OCI-M2 (cell line): ENCODE data around the gene ZNF629.

Experiments used
- DNase-seq: peaks from one replicate; lab custom pipeline; 2025; ENCODE audit not compliant: unreplicated experiment; lab: John Stamatoyannopoulos, UW

The ZNF629 gene

DNA sequence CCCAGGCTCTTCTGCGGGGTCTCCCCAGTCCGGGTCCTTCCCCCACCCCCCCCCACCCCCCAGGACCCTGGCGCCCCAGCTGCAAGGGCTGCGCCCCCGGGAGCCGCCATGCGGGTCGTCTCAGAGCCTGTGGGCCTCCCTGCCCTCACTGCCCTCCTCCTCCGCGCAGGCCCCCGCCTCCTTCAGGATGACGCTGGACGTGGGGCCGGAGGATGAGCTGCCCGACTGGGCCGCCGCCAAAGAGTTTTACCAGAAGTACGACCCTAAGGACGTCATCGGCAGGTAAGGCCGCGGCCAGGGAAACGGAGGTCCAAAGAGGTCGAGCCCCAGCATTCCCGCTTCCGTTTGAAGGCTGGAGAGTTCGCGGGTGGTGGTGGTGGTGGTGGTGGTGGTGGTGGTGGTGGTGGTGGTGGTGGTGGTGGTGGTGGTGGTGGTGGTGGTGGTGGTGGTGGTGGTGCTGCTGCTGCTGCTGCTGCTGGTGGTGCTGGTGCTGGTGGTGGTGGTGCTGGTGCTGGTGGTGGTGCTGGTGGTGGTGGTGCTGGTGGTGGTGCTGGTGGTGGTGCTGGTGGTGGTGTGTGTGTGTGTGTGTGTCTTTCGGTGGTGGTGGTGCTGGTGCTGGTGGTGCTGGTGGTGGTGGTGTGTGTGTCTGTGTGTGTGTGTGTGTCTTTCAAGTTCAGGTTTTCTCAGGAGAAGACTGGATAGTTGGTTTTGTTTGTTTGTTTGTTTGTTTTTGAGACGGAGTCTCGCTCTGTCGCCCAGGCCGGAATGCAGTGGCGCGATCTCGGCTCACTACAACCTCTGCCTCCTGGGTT, 38.2 kb downstream of the ZNF629 start:
- no peak for DNase-seq

DNA sequence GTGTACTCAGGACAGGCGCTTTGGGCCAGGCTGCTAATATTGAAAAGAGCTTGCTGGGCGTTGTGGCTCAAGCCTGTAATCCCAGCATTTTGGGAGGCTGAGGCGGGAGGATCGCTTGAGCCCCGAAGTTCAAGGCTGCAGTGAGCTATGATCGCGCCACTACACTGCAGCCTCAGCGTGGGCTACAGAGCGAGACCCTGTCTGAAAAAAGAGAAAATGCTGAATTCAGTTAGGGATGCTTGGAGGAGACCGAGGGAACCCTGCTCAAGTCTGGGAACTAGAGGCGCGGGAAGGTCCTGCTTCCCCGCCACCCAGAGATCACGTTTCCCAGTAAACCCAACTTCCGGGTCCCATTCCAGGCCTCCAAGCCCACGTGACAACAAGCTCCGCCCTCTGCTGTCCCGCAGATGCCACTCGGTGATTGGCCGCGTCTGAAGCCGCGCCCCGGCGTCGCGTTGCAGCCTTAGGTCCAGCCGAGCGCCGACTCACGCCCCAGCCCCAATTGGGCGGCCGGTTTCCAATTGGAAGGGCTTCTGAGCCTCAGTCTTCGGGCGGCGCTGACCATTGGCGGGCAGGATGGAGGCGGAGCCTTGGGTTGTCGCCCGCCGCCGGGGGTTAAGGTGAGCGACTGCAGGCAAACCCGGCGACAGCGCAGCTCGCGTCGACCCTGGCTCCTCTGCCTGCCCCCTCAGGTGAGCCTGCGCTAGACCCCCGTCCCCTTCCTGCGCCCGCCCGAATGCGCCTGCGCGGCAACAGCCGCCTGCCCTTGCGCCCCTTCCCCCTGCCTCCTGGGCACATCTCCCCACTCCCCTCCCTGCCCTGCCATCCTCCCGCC, 39.0 kb downstream of the ZNF629 start, which contains the start of gene PHKG2:
Gene PHKG2, plus strand, starts transcription at position 627 of the 835 bp plus-strand sequence. CDS start 396 bp downstream, outside the sequence.
- peak; percentile 66 for DNase-seq

DNA sequence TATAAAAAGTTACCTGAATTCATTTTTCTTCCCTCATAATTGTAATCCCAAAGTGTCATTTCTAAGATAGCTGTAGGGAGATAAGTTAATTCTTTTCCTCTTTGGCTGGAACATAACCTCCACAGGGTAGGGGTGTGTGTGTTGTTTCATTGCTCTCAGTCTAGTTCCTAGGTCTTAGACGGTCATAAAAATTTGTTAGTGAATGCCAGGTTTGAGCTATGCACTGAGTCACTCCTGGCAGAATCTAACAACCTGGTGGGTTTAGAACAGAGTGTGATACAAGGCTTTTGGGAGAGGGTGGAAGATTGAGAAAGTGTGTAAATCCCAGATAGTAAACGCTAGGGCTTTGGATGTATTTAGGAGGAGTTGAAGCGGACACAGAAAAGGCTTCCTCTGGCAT, 39.7 kb downstream of the ZNF629 start:
- DNase-seq, result no peak

DNA sequence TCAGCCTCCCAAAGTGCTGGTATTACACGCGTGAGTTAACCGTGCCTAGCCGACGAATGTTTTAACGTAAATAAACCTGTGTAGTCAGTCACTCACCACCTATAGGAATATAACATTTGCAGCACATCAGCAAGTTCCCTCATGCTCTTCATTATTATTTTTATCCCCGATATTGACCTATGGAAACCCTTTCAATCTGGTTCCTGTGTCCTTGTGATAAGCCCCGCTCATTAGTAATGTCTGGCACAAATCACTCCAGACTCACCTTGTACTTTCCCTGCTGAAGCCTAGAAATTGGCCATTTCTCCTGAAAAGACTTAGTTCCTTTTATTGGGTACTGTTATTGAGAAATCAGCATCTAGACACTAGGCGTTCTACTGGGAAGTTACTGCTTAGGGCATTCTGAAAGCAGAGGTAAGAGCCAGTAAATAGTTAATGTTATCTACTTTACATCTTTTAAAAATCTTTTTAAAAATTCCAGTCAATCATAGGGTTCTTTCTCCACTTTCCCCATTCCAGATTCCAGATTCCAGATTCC, 40.3 kb downstream of the ZNF629 start:
- no peak for DNase-seq

DNA sequence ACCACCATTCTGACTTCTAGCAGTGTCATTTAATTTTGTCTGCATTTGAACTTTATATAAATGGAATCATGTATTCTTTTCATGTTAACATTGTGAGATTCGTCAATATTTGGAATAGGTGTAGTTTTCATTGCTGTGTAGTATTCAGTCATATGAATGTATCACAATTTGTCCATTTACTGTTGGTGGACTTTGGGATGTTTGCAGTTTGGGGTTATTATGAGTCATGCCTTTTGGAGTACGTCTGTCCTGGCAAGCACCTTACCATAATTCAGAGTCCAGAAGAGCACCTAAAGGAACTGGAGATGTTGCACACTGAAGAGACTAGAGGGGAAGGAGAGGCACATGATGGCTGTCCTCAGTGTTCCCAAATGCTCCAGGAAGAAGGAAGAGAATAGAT, 41.9 kb downstream of the ZNF629 start:
- DNase-seq, result no peak

DNA sequence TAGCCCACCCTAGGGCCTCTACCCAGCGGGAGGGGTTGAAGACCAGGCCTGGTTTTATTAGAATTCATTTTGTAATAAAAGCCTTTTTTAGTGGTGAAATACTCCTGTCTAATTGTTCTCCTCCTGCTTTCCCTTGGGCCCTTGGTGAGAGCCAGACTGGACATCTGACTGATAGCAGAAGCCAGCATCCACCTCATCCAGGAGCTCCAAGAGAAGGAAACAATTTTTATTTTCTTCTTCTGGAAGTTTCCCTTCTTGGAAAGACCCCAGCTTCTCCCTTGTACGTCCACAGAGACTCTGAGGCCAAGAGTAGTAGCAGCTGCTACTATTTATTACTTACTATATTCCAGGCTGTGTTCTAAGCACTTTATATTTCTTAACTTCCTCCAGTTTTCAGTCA, 42.8 kb downstream of the ZNF629 start:
- DNase-seq, result no peak

DNA sequence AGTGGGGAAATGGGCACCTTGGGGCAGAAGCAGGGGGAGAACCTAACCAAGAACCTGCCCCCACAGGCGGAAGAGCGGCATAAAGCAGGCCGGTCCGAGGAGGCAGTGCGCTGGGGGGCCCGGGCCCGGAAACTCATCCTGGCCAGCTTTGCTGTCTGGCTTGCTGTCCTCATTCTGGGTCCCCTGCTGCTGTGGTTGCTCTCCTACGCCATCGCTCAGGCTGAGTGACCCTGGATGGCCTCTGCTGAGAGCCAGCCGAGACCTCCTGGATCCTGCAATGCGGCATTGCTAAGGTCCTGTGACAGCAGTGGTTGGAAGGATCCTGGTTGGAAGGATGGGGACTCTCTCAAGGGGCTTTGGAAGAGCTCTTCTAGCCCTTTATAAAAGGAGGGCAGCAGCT, 43.3 kb downstream of the ZNF629 start:
- DNase-seq, result no peak

DNA sequence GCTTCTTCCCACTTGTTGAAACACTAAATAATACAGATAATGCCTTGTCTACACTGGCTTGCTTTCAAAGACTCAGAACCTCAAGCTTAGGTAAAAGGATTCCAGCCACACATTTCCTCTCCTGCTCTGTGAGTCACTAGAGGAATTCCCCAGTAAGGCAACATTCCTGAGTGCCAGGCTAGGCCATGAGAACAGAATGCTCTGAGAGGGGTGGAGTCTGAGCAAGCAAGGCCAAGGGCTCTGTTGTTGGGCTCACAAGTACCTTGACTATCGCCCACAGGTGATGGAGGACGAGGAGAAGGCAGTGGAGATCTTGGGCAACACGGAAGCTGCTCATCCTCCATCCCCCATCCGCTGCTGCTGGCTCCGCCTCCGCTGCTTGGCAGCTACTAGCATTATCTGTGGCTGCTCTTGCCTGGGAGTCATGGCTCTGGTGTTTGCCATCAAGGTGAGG, 45.5 kb downstream of the ZNF629 start:
- DNase-seq, result no peak

DNA sequence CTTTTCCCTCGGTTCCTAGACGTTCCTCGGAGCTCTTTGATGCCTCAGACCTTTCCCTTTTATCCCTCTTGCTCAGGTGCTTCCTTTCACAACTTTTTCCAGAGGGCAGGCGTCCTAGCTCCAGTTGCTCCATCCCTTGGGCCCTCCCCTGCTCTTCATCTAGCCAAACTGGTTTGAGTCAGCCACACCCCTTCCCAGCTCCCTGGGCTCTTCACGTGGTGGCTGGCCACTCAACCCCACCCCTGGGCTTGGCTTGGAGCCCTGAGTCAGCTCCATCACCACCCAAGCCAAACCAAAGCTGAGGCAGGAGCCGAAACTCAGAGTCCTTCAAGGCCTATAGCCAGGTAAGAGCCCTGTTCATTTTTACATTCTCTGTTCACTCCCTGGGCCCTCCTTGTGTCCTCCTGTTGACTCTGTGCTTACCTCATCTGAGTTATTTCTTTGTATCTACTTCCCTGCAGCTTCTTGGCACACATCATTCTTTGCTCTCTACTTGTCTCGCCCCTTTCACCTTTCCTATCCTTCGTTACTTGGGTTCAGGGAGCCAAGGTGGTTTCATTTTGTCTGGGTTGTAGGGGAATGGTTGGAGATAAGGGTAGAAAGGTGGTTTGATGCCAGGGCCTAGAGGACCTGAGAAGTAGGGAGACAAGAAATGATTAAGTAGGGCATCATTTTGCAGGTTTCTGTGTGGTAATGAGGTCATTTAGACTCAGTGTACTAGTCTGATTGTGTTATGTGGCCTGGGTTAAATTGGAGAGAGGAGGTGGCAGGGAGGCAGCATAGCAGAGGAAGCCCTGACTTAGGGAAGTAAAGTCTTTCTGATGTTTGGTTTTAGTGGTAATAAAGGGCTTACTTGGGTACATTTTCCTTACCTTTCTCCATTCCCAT, 46.4 kb downstream of the ZNF629 start:
- no peak for DNase-seq

DNA sequence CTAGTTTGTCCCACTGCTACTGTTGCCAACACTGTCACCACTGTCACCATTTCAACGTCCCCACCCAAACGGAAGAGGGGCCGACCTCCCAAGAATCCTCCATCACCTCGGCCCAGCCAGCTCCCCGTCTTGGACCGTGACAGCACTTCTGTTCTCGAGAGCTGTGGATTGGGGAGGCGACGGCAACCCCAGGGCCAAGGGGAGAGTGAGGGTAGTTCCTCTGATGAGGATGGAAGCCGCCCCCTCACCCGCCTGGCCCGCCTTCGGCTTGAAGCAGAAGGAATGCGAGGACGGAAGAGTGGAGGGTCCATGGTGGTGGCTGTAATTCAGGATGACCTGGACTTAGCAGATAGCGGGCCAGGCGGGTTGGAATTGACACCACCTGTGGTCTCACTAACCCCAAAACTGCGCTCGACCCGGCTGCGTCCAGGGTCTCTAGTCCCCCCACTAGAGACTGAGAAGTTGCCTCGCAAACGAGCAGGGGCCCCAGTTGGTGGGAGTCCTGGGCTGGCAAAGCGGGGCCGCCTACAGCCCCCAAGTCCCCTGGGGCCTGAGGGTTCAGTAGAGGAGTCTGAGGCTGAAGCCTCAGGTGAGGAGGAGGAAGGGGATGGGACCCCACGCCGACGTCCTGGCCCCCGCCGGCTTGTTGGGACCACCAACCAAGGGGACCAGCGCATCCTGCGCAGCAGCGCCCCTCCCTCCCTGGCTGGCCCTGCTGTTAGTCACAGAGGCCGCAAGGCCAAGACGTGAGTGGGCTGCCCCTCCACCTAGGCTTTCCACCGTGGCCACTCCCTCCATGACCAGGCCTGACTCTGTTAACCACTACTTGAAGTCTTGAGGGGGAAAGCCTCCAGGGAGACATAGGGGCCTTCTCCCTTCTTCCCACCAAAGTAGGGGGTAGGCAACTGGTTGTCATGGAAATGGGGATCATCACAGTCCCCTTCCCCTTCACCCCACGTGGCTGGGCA, 47.7 kb downstream of the ZNF629 start:
- no peak for DNase-seq

DNA sequence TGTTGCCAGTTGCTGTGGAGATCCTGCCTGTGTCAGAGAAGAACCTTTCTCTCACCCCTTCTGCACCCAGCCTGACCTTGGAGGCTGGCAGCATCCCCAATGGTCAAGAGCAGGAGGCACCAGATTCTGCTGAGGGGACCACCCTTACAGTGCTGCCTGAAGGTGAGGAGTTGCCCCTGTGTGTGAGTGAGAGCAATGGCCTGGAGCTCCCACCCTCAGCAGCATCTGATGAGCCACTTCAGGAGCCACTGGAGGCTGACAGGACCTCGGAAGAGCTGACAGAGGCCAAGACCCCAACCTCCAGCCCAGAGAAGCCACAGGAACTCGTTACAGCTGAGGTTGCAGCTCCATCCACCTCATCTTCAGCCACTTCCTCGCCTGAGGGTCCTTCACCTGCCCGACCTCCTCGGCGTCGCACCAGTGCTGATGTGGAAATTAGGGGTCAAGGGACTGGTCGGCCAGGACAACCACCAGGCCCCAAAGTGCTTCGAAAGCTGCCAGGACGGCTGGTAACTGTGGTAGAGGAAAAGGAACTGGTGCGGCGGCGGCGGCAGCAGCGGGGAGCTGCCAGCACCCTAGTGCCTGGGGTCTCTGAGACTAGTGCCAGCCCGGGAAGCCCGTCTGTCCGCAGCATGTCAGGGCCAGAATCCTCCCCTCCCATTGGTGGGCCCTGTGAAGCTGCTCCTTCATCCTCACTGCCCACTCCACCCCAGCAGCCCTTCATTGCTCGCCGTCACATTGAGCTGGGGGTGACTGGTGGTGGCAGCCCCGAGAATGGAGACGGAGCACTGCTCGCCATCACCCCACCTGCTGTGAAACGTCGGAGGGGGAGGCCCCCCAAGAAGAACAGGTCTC, 49.0 kb downstream of the ZNF629 start:
- no peak for DNase-seq

DNA sequence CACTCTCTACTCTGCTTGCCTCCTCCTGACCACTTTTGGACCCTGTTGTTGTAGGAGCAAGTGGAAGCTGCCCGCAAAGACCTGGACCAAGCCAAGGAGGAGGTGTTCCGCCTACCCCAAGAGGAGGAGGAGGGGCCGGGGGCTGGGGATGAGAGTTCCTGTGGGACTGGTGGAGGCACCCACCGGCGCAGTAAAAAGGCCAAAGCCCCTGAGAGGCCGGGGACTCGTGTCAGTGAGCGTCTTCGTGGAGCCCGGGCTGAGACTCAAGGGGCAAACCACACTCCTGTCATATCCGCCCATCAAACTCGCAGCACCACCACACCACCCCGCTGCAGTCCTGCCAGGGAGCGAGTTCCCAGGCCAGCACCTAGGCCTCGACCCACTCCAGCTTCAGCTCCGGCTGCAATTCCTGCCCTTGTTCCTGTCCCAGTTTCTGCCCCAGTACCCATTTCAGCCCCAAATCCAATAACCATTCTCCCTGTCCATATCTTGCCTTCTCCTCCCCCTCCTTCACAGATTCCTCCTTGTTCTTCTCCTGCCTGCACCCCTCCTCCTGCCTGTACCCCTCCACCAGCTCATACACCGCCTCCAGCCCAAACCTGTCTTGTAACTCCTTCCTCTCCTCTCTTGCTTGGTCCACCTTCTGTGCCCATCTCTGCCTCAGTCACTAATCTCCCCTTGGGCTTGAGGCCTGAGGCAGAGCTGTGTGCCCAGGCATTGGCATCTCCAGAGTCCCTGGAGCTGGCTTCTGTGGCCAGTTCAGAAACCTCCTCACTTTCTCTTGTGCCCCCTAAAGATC, 49.8 kb downstream of the ZNF629 start:
- no peak for DNase-seq

DNA sequence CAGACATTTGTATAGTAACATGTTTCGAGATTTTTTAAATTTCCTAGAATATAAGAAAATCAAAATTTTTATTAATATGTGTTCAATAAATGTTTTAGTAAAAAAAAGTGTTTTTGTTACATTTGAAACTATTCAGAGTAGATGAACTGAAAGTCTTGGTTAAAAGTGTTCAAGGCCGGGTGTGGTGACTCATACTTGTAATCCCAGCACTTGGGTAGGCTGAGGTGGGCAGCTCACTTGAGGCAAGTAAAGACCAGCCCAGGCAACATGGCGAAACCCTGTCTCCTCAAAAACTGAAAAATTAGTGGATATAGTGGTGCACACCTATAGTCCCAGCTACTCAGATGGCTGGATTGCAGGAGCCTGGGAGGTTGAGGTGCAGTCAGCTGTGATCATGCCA, 55.6 kb downstream of the ZNF629 start:
- no peak for DNase-seq

DNA sequence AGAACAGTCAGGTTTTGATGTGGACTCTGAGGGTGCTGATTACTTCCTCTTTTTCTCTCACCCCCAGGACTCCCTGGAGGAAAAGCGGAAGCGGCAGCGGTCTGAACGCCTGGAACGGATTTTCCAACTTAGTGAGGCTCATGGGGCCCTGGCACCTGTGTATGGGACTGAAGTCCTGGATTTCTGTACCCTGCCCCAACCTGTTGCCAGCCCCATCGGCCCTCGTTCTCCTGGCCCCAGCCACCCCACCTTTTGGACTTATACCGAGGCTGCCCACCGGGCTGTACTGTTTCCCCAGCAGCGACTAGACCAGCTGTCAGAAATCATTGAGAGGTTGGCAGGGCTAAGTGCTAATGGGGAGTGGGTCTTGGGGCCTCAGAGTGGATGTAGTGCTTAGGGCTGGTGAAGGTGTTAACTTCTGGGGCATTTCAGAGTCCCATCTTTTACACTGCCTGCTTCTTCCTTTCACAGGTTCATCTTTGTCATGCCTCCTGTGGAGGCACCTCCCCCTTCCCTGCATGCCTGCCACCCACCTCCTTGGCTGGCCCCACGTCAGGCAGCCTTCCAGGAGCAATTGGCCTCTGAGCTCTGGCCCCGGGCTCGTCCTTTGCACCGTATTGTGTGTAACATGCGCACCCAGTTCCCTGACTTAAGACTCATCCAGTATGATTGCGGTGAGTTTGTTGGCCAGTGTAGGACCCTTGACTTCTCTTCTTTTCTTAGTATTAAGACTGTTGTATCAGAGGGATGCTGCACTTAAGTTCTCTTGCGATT, 57.9 kb downstream of the ZNF629 start:
- DNase-seq, result no peak
